BE2C (cell line): ENCODE measurements around the gene RBM3.

Source experiments
- DNase-seq: peaks from one replicate; pipeline ENCODE4 v3.0.0-alpha.2; 2020
- H3K27me3 ChIP-seq: fragments of 250-450 bp; sonication (Bioruptor Pico); 2 replicates; pipeline ENCODE4 v1.5.1; 2020; ENCODE audit warnings: mild to moderate bottlenecking
- H3K36me3 ChIP-seq: fragments of 250-450 bp; sonication (Bioruptor Pico); 2 replicates; pipeline ENCODE4 v1.5.1; 2020; ENCODE audit warnings: mild to moderate bottlenecking
- H3K4me1 ChIP-seq: fragments of 250-450 bp; sonication (Bioruptor Pico); 2 replicates; pipeline ENCODE4 v1.5.1; 2020
- H3K4me3 ChIP-seq: 2 replicates; pipeline ENCODE4 v1.5.1; 2011; ENCODE audit warnings: low read depth, low read length
- H3K9me3 ChIP-seq: fragments of 250-450 bp; sonication (Bioruptor Pico); 2 replicates; pipeline ENCODE4 v1.5.1; 2020
- TF ChIP-seq, protein P1 (sequence below): IDR thresholded peaks from 2 replicates; pipeline ENCODE4 v1.5.1; 2012; ENCODE audit warnings: mild to moderate bottlenecking, low read depth, low read length

RBM3 gene

DNA sequence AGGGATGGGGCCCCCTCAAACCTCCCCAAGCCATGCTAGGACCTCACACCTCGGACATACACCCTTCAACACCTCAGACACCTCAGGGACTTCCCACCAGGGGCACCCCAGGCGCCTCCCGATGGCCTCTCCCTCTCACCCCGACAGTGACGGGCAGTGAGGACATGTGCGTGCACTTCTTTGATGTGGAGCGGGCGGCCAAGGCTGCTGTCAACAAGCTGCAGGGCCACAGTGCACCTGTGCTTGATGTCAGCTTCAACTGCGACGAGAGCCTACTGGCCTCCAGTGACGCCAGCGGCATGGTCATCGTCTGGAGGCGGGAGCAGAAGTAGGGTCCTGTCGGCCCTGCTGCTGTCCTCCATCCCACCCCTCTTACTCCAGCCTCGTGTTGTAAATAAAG is 30.4 kb downstream of the RBM3 start:
- H3K27me3 ChIP-seq: no peaks in the 10 kb centered on the region
- H3K4me3 ChIP-seq: no peak overlapping the region
- no peaks in the 10 kb centered on the region for H3K4me1 ChIP-seq
- H3K9me3 ChIP-seq: no peaks in the 10 kb centered on the region
- no peaks in the 10 kb centered on the region; the same call in 1 of the 2 replicates for H3K36me3 ChIP-seq
- DNase-seq: no peak
- TF ChIP-seq, protein P1, sequence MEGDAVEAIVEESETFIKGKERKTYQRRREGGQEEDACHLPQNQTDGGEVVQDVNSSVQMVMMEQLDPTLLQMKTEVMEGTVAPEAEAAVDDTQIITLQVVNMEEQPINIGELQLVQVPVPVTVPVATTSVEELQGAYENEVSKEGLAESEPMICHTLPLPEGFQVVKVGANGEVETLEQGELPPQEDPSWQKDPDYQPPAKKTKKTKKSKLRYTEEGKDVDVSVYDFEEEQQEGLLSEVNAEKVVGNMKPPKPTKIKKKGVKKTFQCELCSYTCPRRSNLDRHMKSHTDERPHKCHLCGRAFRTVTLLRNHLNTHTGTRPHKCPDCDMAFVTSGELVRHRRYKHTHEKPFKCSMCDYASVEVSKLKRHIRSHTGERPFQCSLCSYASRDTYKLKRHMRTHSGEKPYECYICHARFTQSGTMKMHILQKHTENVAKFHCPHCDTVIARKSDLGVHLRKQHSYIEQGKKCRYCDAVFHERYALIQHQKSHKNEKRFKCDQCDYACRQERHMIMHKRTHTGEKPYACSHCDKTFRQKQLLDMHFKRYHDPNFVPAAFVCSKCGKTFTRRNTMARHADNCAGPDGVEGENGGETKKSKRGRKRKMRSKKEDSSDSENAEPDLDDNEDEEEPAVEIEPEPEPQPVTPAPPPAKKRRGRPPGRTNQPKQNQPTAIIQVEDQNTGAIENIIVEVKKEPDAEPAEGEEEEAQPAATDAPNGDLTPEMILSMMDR: no peak

DNA sequence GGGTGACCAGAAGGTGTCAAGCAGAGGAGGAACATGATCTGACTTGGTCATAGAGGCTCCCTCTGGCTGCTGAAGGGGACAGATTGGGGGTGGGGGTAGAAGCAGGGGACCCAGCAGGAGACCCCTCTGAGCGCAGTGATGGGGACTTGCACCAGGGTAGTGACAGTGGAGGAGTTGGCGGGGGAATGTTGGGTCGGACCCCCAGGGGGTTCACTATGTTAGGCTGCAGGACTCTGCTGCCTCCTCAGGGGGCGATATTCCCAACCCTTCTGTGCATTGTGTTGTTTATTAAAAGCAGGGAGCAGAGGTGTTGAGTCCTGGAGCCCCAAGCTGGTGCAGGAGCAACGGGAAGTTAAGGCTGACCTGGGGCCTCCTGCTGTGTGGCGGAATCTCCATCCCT is 31.8 kb downstream of the RBM3 start:
- TF ChIP-seq, protein P1: peak; percentile 19; the same call in 1 of the 2 replicates
- Histone ChIP-seq H3K4me3 (no peak overlapping the region), H3K36me3 (no peaks in the 10 kb centered on the region), H3K4me1 (no peaks in the 10 kb centered on the region), H3K9me3 (no peaks in the 10 kb centered on the region), H3K27me3 (no peaks in the 10 kb centered on the region)
- DNase-seq: no peak

DNA sequence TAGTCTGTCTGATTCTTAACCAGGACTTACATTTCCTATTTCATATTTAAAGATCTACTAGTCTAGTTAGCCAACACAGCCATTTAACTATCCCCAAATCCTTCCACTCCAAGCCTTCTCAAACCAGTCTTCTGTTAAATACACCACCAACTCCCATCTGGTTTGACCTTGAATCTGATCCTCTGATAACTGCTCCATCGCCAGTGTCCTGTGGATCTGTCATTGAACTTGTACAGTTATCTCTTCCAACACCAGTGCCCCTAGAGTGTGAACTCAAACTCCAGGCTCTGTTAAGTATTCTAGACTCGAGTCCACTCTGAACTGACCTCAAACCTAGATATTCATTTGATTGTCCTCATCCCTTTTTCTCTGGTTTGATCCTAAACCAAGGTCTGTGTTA is 37.4 kb downstream of the RBM3 start:
- no peaks in the 10 kb centered on the region for H3K27me3 ChIP-seq
- no peaks in the 10 kb centered on the region for H3K4me1 ChIP-seq
- no peaks in the 10 kb centered on the region for H3K36me3 ChIP-seq
- H3K9me3 ChIP-seq: no peaks in the 10 kb centered on the region
- DNase-seq: no peak
- no peak overlapping the region for H3K4me3 ChIP-seq
- TF ChIP-seq, protein P1: no peak

DNA sequence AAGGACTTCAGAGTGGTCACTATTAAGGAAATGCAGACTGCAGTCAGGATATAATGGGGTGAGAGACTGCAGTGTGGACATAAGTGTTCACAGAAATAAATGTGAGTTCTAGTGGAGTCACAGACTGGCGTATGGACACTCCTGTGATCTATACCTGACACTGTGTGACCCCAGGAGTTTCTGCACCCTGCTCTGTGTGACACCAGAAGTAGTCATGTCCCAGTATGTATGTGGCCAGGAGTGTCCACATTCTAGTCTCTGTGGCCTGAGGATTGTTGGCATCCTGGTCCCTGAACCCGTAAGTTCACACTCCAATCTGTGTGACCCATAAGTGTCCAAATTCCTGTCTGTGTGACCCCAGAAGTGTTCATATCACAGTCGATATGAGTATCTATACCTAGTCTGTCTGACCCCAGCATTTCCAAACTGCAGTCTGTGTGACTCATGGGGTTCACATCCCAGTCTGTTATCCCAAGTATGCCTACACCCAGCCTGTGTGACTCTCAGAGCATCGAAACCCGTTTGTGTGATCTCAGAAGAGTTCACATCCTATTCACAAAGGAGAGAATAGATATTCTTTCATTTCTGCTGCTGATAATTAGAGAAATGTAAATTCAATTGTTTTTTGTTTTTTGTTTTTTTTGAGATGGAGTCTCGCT is 39.3 kb downstream of the RBM3 start:
- no peaks in the 10 kb centered on the region for H3K9me3 ChIP-seq
- TF ChIP-seq, protein P1: no peak
- no peaks in the 10 kb centered on the region for H3K36me3 ChIP-seq
- no peaks in the 10 kb centered on the region for H3K27me3 ChIP-seq
- no peak for DNase-seq
- no peaks in the 10 kb centered on the region for H3K4me1 ChIP-seq
- no peak overlapping the region for H3K4me3 ChIP-seq

DNA sequence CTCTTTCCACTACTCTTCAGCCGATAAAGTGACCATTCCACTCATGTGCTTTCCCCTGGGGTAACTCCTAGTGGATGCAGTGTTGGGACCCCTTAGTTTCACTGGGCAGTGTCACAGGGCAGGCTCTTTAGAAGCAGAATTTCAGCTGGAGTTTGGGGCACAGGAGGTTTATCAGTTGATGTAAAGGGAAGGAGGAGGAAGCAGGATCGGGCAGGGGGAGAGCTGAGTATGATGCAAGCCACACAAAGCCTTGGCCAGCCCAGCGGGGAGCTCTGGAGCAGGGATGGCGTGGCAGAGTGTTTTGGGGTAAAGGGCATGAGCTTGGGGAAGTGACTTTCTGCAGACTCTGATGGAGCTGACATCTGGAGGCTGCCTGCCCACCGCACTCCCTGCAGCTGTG is 42.3 kb downstream of the RBM3 start:
- no peak overlapping the region for H3K4me3 ChIP-seq
- TF ChIP-seq, protein P1: no peak
- no peaks in the 10 kb centered on the region for H3K36me3 ChIP-seq
- no peaks in the 10 kb centered on the region for H3K27me3 ChIP-seq
- DNase-seq: no peak
- no peaks in the 10 kb centered on the region for H3K9me3 ChIP-seq
- no peaks in the 10 kb centered on the region for H3K4me1 ChIP-seq

DNA sequence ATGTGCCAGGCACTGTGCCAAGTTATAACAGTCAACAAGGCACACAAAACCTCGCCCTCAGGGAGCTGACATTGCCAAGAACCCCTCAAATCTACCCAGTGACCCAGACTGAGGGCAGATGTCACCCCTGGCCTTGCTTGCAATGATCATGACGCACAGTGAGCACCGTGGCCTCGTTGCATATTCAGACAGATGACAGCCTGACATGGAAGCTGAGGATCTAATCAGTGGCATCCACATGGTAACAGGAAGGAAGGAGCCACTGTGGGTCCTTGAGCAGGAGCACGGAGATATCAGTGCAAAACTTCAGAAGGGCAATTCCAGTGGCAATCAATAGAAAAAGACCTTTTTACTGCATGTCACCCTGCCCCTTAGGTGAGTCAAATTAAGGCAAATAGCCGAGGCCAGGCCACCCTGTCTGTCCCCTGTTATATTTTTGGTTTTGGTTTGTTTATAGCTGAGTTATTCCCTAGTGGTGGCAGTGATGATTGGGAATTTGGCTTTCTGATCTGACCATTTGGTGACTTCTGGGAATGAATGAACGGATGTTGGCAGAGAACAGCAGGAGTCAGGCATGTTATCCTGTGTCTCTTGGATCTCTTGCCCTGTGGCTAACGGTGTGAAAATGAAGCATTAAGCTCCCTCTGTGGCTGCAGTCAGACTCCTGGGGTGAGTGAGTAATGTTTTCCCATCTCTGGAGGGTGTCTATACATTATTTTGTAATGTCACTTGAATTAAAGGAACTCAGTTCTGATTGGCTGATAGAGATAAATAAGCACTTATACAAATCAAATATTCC is 43.5 kb downstream of the RBM3 start:
- no peaks in the 10 kb centered on the region for H3K4me1 ChIP-seq
- no peaks in the 10 kb centered on the region for H3K27me3 ChIP-seq
- DNase-seq: no peak
- no peak overlapping the region for H3K4me3 ChIP-seq
- no peaks in the 10 kb centered on the region for H3K36me3 ChIP-seq
- H3K9me3 ChIP-seq: no peaks in the 10 kb centered on the region
- TF ChIP-seq, protein P1: no peak
